Measurements from ENCODE around the gene GRIP1. TPM values are rescaled to one million over a fixed set of nuclear protein-coding genes. Genes with fewer than 3 reads are reported as not detected.

Gene GRIP1
- total RNA-seq, 1 experiment from 2014 or later = 0.23 TPM

DNA sequence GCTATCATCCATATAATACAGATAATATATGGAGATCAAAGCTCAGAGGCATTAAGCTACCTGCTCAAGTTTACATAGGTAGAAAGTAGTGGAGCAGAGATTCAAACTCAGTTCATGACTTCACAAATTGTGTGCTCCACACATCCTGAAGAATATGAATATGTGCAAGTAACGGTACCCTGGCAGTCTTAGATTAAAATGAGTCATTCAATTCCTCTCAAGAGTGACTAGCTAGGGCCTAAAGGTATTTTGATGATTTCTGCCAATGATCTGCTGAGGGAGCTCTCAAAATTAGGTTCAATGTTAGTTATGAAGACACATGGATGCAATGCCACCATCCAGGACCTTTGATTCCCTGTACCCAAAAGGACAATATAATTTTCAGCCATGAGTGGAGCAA lies 58.9 kb downstream of the GRIP1 start:
- intact Hi-C loops (cut with micrococcal nuclease; ENCODE audit: unreplicated experiment) = no loop called here
- Histone ChIP-seq H3K4me3 (ENCODE audit: low read depth, low read length) (no peak overlapping the region), H3K36me3 (ENCODE audit: control insufficient read depth, insufficient read depth, low read length) (no peaks in the 10 kb centered on the region), H3K4me1 (no peaks in the 10 kb centered on the region), H3K9me3 (no peaks in the 10 kb centered on the region), H3K27me3 (replicated peaks; ENCODE audit: control insufficient read depth, insufficient read depth, low read length) (no peaks in the 10 kb centered on the region)
- Mint-ChIP-seq H3K4me3 (ENCODE audit: unreplicated experiment) (no peak overlapping the region), H3K36me3 (ENCODE audit: insufficient read depth, unreplicated experiment) (no peaks in the 10 kb centered on the region), H3K27ac (ENCODE audit: unreplicated experiment) (no peak overlapping the region), H3K27me3 (ENCODE audit: insufficient read depth, unreplicated experiment) (peaks cover 10% of the 10 kb centered on the region), H3K4me1 (ENCODE audit: low read depth, unreplicated experiment) (no peaks in the 10 kb centered on the region), H3K9me3 (ENCODE audit: unreplicated experiment) (no peaks in the 10 kb centered on the region)
- ChIA-PET POLR2A (no interaction called here), CTCF (no interaction called here)
- TF ChIP-seq, protein P1, sequence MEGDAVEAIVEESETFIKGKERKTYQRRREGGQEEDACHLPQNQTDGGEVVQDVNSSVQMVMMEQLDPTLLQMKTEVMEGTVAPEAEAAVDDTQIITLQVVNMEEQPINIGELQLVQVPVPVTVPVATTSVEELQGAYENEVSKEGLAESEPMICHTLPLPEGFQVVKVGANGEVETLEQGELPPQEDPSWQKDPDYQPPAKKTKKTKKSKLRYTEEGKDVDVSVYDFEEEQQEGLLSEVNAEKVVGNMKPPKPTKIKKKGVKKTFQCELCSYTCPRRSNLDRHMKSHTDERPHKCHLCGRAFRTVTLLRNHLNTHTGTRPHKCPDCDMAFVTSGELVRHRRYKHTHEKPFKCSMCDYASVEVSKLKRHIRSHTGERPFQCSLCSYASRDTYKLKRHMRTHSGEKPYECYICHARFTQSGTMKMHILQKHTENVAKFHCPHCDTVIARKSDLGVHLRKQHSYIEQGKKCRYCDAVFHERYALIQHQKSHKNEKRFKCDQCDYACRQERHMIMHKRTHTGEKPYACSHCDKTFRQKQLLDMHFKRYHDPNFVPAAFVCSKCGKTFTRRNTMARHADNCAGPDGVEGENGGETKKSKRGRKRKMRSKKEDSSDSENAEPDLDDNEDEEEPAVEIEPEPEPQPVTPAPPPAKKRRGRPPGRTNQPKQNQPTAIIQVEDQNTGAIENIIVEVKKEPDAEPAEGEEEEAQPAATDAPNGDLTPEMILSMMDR (IDR thresholded peaks at IDR 0.05; ENCODE audit: insufficient read depth in 1 of 2, low read depth in 1 of 2, low read length in 1 of 2, severe bottlenecking in 1 of 2, unreplicated experiment in 1 of 2) = no peak
- BruUV-seq (replicated peaks) = no TSS peak
- no peak for DNase-seq

DNA sequence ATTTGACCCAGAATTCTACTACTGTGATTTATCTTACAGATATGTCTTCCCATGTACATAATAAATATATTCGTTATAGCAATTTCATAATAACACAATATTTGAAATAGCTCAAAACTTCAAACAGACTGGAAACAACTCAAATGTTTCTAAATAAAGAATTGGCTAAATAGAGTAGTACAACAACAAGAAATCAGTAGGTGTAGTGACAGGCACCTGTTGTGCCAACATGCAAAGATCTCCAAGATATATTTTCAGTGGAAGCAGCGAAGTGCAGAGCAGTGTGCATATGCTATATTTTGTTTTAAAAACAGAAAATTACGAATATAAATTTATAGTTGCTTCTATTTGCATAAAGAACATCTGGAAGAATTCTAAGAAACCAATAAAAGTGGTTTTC lies 60.9 kb downstream of the GRIP1 start:
- Mint-ChIP-seq H3K4me1 (ENCODE audit: low read depth, unreplicated experiment) (no peaks in the 10 kb centered on the region), H3K36me3 (ENCODE audit: insufficient read depth, unreplicated experiment) (no peaks in the 10 kb centered on the region), H3K27me3 (ENCODE audit: insufficient read depth, unreplicated experiment) (peaks cover 19% of the 10 kb centered on the region), H3K9me3 (ENCODE audit: unreplicated experiment) (no peaks in the 10 kb centered on the region), H3K4me3 (ENCODE audit: unreplicated experiment) (no peak overlapping the region), H3K27ac (ENCODE audit: unreplicated experiment) (no peak overlapping the region)
- Histone ChIP-seq H3K4me1 (no peaks in the 10 kb centered on the region), H3K9me3 (no peaks in the 10 kb centered on the region), H3K4me3 (ENCODE audit: low read depth, low read length) (no peak overlapping the region), H3K36me3 (ENCODE audit: control insufficient read depth, insufficient read depth, low read length) (no peaks in the 10 kb centered on the region), H3K27me3 (replicated peaks; ENCODE audit: control insufficient read depth, insufficient read depth, low read length) (no peaks in the 10 kb centered on the region)
- BruUV-seq (replicated peaks) = no TSS peak
- DNase-seq = no peak
- intact Hi-C loops (cut with micrococcal nuclease; ENCODE audit: unreplicated experiment) = no loop called here
- ChIA-PET CTCF (no interaction called here), POLR2A (no interaction called here)
- TF ChIP-seq, protein P1 (IDR thresholded peaks at IDR 0.05; ENCODE audit: insufficient read depth in 1 of 2, low read depth in 1 of 2, low read length in 1 of 2, severe bottlenecking in 1 of 2, unreplicated experiment in 1 of 2) = no peak

DNA sequence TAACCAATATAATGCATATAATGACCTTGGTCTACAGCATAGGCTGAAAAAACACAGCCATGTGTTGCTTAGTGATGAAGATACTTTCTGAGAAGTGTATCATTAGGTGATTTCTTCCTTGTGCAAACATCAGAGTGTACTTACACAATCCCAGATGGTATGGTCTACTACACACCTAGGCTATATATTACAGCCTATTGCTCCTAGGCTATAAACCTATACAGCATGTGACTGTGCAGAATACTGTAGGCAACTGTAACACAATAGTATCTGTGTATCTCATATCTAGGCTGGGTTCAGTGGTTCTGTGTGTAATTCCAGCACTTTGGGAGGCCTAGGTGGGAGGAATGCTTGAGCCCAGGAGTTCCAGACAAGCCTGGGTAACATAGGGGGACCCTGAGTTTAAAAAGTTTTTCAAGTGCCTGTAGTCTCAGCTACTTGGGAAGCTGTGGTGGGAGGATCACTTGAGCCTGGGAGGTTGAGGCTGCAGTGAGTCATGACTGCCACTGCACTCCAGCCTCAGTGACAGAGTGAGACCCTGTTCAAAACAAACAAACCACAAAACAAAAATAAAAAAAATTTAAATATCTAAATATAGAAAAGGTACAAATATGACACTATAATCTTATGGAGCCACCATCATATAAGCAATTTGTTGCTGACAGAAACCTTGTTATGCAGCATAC lies 66.6 kb downstream of the GRIP1 start:
- Mint-ChIP-seq H3K36me3 (ENCODE audit: insufficient read depth, unreplicated experiment) (no peaks in the 10 kb centered on the region), H3K27me3 (ENCODE audit: insufficient read depth, unreplicated experiment) (peaks cover 16% of the 10 kb centered on the region), H3K9me3 (ENCODE audit: unreplicated experiment) (no peaks in the 10 kb centered on the region), H3K4me1 (ENCODE audit: low read depth, unreplicated experiment) (no peaks in the 10 kb centered on the region), H3K27ac (ENCODE audit: unreplicated experiment) (no peak overlapping the region), H3K4me3 (ENCODE audit: unreplicated experiment) (no peak overlapping the region)
- H3K9me3 ChIP-seq = no peaks in the 10 kb centered on the region
- POLR2A ChIA-PET = no interaction called here
- CTCF ChIA-PET = no interaction called here
- BruUV-seq (replicated peaks) = no TSS peak
- intact Hi-C loops (cut with micrococcal nuclease; ENCODE audit: unreplicated experiment) = no loop called here
- no peaks in the 10 kb centered on the region for H3K36me3 ChIP-seq (ENCODE audit: control insufficient read depth, insufficient read depth, low read length)
- H3K4me3 ChIP-seq (ENCODE audit: low read depth, low read length) = no peak overlapping the region
- TF ChIP-seq, protein P1 (IDR thresholded peaks at IDR 0.05; ENCODE audit: insufficient read depth in 1 of 2, low read depth in 1 of 2, low read length in 1 of 2, severe bottlenecking in 1 of 2, unreplicated experiment in 1 of 2) = no peak
- DNase-seq = no peak
- no peaks in the 10 kb centered on the region for H3K27me3 ChIP-seq (replicated peaks; ENCODE audit: control insufficient read depth, insufficient read depth, low read length)
- H3K4me1 ChIP-seq = no peaks in the 10 kb centered on the region
